ENCODE measurements around the gene OCA2.

The OCA2 gene

GRCh38 chr15:28085489-28086174, 13.5 kb downstream of the OCA2 start:
- no peak for DNase-seq (ENCODE audit: low read depth)
- TF ChIP-seq CTCF (IDR thresholded peaks at IDR 0.05; ENCODE audit: low read depth, low read length): no peak
- no peak for TF ChIP-seq MAX (IDR thresholded peaks at IDR 0.05; ENCODE audit: low read depth, low read length)
- H3K4me3 ChIP-seq (ENCODE audit: low read depth, low read length): no peak overlapping the region

GRCh38 chr15:28084547-28084946, 14.6 kb downstream of the OCA2 start:
- TF ChIP-seq MAX (IDR thresholded peaks at IDR 0.05; ENCODE audit: low read depth, low read length): no peak
- TF ChIP-seq MYC (IDR thresholded peaks at IDR 0.05; ENCODE audit: low read depth, low read length): no peak
- TF ChIP-seq POLR2A (IDR thresholded peaks at IDR 0.05; ENCODE audit: extremely low read depth, insufficient read length): no peak
- no peak for TF ChIP-seq CTCF (IDR thresholded peaks at IDR 0.05; ENCODE audit: low read depth, low read length)
- no peak for DNase-seq (ENCODE audit: low read depth)
- H3K4me3 ChIP-seq (ENCODE audit: low read depth, low read length): no peak overlapping the region

- no peak for TF ChIP-seq POLR2A (IDR thresholded peaks at IDR 0.05; ENCODE audit: extremely low read depth, insufficient read length)
- no peak for TF ChIP-seq CTCF (IDR thresholded peaks at IDR 0.05; ENCODE audit: low read depth, low read length)
- no peak for TF ChIP-seq MYC (IDR thresholded peaks at IDR 0.05; ENCODE audit: low read depth, low read length)
- TF ChIP-seq MAX (IDR thresholded peaks at IDR 0.05; ENCODE audit: low read depth, low read length): no peak
- H3K4me3 ChIP-seq (ENCODE audit: low read depth, low read length): no peak overlapping the region
- DNase-seq (ENCODE audit: low read depth): no peak
These were observed 16.0 kb downstream of the OCA2 start for GRCh38 chr15:28082891-28083684.

GRCh38 chr15:28081594-28081993, 17.5 kb downstream of the OCA2 start:
- no peak for TF ChIP-seq CTCF (IDR thresholded peaks at IDR 0.05; ENCODE audit: low read depth, low read length)
- no peak for TF ChIP-seq MAX (IDR thresholded peaks at IDR 0.05; ENCODE audit: low read depth, low read length)
- no peak for TF ChIP-seq MYC (IDR thresholded peaks at IDR 0.05; ENCODE audit: low read depth, low read length)
- no peak for TF ChIP-seq POLR2A (IDR thresholded peaks at IDR 0.05; ENCODE audit: extremely low read depth, insufficient read length)
- DNase-seq (ENCODE audit: low read depth): no peak
- H3K4me3 ChIP-seq (ENCODE audit: low read depth, low read length): no peak overlapping the region

GRCh38 chr15:28080386-28080785, 18.7 kb downstream of the OCA2 start:
- DNase-seq (ENCODE audit: low read depth): no peak
- no peak for TF ChIP-seq MYC (IDR thresholded peaks at IDR 0.05; ENCODE audit: low read depth, low read length)
- no peak for TF ChIP-seq POLR2A (IDR thresholded peaks at IDR 0.05; ENCODE audit: extremely low read depth, insufficient read length)
- no peak for TF ChIP-seq CTCF (IDR thresholded peaks at IDR 0.05; ENCODE audit: low read depth, low read length)
- TF ChIP-seq MAX (IDR thresholded peaks at IDR 0.05; ENCODE audit: low read depth, low read length): no peak

More at GRCh38 chr15:28080386-28080785, 18.7 kb downstream of the OCA2 start:
- H3K4me3 ChIP-seq (ENCODE audit: low read depth, low read length): no peak overlapping the region

Measured in NB4 (cell line).